Lower leg skin (tissue), 4 donors: ENCODE data around the gene UCKL1. TPM values are rescaled to one million over a fixed set of nuclear protein-coding genes. Genes with fewer than 3 reads are reported as not detected.
"Not testable (repeated sequence)": the region's sequence is repeated elsewhere in the genome, so short reads cannot be mapped to it uniquely, and the experiment has no call there.

Source experiments
- DNase-seq, 2 donors: peaks; one replicate each; pipeline ENCODE4 v3.0.0-alpha.2; 2019; ENCODE audit warnings: low spot score in 2 of 2
- H3K4me3 ChIP-seq: fragments of 200-600 bp; sonication (generic); 2 replicates; pipeline ENCODE4 v1.5.1; 2017; ENCODE audit warnings: mild to moderate bottlenecking, low read depth; ENCODE audit not compliant: poor library complexity, severe bottlenecking
- CTCF ChIP-seq, 3 donors: fragments of 450-650 bp; IDR thresholded peaks; one replicate each; pipeline ENCODE4 v1.5.1; 2016; ENCODE audit warnings: antibody characterized with exemption in 3 of 3, mild to moderate bottlenecking in 3 of 3, moderate library complexity in 2 of 3
- POLR2A ChIP-seq, 2 donors: fragments of 450-650 bp; IDR thresholded peaks; one replicate each; pipeline ENCODE4 v1.6.1; 2016 to 2017; ENCODE audit warnings: antibody characterized with exemption in 2 of 2, mild to moderate bottlenecking in 1 of 2, moderate library complexity in 1 of 2
- WGBS, 2 donors: methylation state at CpG; one replicate each; pipeline ENCODE4 v1.1.5; 2018; 5-methylcytosine and 5-hydroxymethylcytosine counted together
- intact Hi-C: fragments of 100-400 bp; cut with DNase I; formaldehyde crosslinking; loops from one replicate; pipeline ENCODE4 v1.15.0; 2023; ENCODE audit warnings: low total_unique reads
- total RNA-seq, 4 donors: library from RNA; depleted of rRNA; stranded (reverse); fragments of >200 nt; gene quantifications; one replicate each; pipeline ENCODE4 v1.1.0, GENCODE V29; 2016

The UCKL1 gene
- total RNA-seq, 4 donors from 2014 or later: 28.1 to 44.3 (median 33.6) TPM

- TF ChIP-seq CTCF (IDR thresholded peaks at IDR 0.05) (no peak), POLR2A (IDR thresholded peaks at IDR 0.05) (no peak)
- intact Hi-C loops: no loop called here
- 95 to 97% methylated on average over 34 to 60 of the region's 61 CpGs for WGBS, 2 donors
- DNase-seq: no peak
- no peak overlapping the region for H3K4me3 ChIP-seq
Observed at GRCh38 chr20:63962426-63963347, 6.5 kb upstream of the UCKL1 start.

- TF ChIP-seq CTCF (IDR thresholded peaks at IDR 0.05): no peak
- no peak for TF ChIP-seq POLR2A (IDR thresholded peaks at IDR 0.05)
- DNase-seq: no peak
- intact Hi-C loops: no loop called here
- no peak overlapping the region for H3K4me3 ChIP-seq
- WGBS, 2 donors: 85 to 88% methylated on average over 26 of the region's 26 CpGs
Observed at GRCh38 chr20:63961664-63962425, 5.6 kb upstream of the UCKL1 start.

GRCh38 chr20:63960654-63961621 is 4.7 kb upstream of the UCKL1 start:
- DNase-seq, H3K4me3 ChIP-seq, intact Hi-C loops: not testable (repeated sequence)
- WGBS, 2 donors: 92 to 96% methylated on average over 11 to 13 of the region's 15 CpGs

- 92 to 99% methylated on average over 14 to 16 of the region's 17 CpGs for WGBS, 2 donors
- H3K4me3 ChIP-seq: no peak overlapping the region
- TF ChIP-seq CTCF (IDR thresholded peaks at IDR 0.05) (no peak), POLR2A (IDR thresholded peaks at IDR 0.05) (no peak)
- intact Hi-C loops: no loop called here
- no peak for DNase-seq
Observed at GRCh38 chr20:63959699-63960075, 3.5 kb upstream of the UCKL1 start.

GRCh38 chr20:63958964-63959698 is 2.9 kb upstream of the UCKL1 start:
- no peak overlapping the region for H3K4me3 ChIP-seq
- intact Hi-C loops: no loop called here
- no peak for DNase-seq
- WGBS, 2 donors: 78 to 90% methylated on average over 6 to 8 of the region's 10 CpGs
- no peak for TF ChIP-seq CTCF (IDR thresholded peaks at IDR 0.05)
- TF ChIP-seq POLR2A (IDR thresholded peaks at IDR 0.05): no peak
